SK-N-SH (cell line): ENCODE results near the gene ATP1A1. TPM values are rescaled to one million over a fixed set of nuclear protein-coding genes. Genes with fewer than 3 reads are reported as not detected.

Experiments
- CTCF ChIA-PET: fragments of 300-600, 350-600 bp; formaldehyde crosslinking; extraction: SDS; loops from one replicate; lab custom pipeline; 2021; lab: Yijun Ruan, JAX
- POLR2A ChIA-PET: fragments of 350-600 bp; sonication (Branson Sonifier 250); formaldehyde crosslinking; extraction: SDS; loops from one replicate; lab custom pipeline; 2020; ENCODE audit warnings: antibody characterized with exemption, inconsistent platforms; lab: Yijun Ruan, JAX
- DNase-seq: peaks from one replicate; pipeline ENCODE4 v3.0.0; 2012
- H2AFZ ChIP-seq: fragments of 200-600 bp; sonication (generic); 2 replicates; pipeline ENCODE4 v1.8.1; 2016; ENCODE audit warnings: antibody characterized with exemption, mild to moderate bottlenecking, low read depth
- H3F3A ChIP-seq: fragments of 200-600 bp; sonication (generic); replicated peaks from 2 replicates; pipeline ENCODE3; 2016; ENCODE audit warnings: antibody characterized with exemption, mild to moderate bottlenecking; ENCODE audit not compliant: insufficient read depth
- H3K27ac ChIP-seq, 2 experiments: fragments of 200-500 bp in 1 of 2; fragments of 200-600 bp in 1 of 2; sonication (Bioruptor generic) in 1 of 2; sonication (generic), shearing (Covaris generic) in 1 of 2; 2 replicates each; pipeline versions ENCODE4 v1.5.1 to v1.6.1; 2014 to 2016; ENCODE audit warnings: low read depth in 2 of 2, inconsistent platforms in 1 of 2, low read length in 1 of 2, mild to moderate bottlenecking in 1 of 2, mixed read lengths in 1 of 2
- H3K27me3 ChIP-seq: fragments of 200-600 bp; sonication (generic), shearing (Covaris generic); 2 replicates; pipeline ENCODE4 v1.6.1; 2016; ENCODE audit warnings: mixed run types; ENCODE audit not compliant: insufficient read depth
- H3K36me3 ChIP-seq, 2 experiments: fragments of 200-500 bp in 1 of 2; fragments of 200-600 bp in 1 of 2; sonication (Bioruptor generic) in 1 of 2; sonication (generic) in 1 of 2; replicated peaks in 1 of 2; 2 replicates each; pipeline versions ENCODE3 to v1.5.1; 2014 to 2016; ENCODE audit warnings: low read length in 1 of 2, mild to moderate bottlenecking in 1 of 2; ENCODE audit not compliant: insufficient read depth in 2 of 2, control insufficient read depth in 1 of 2
- H3K4me1 ChIP-seq, 2 experiments: fragments of 200-500 bp in 1 of 2; fragments of 200-600 bp in 1 of 2; sonication (Bioruptor generic) in 1 of 2; sonication (generic), shearing (Covaris generic) in 1 of 2; 2 replicates each; pipeline versions ENCODE4 v1.5.1 to v1.6.1; 2014 to 2016; ENCODE audit warnings: low read depth in 1 of 2, low read length in 1 of 2, mixed run types in 1 of 2; ENCODE audit not compliant: insufficient read depth in 2 of 2, control insufficient read depth in 1 of 2
- H3K4me2 ChIP-seq: fragments of 200-600 bp; sonication (generic), shearing (Covaris generic); 2 replicates; pipeline ENCODE4 v1.6.1; 2017; ENCODE audit warnings: mixed run types
- H3K4me3 ChIP-seq, 2 experiments: fragments of 200-500 bp in 1 of 2; fragments of 200-600 bp in 1 of 2; sonication (Bioruptor generic) in 1 of 2; sonication (generic), shearing (Covaris generic) in 1 of 2; 2 replicates each; pipeline versions ENCODE4 v1.5.1 to v1.8.1; 2014 to 2016; ENCODE audit warnings: low read depth in 2 of 2, inconsistent platforms in 1 of 2, low read length in 1 of 2, mild to moderate bottlenecking in 1 of 2, mixed read lengths in 1 of 2, moderate library complexity in 1 of 2
- H3K79me2 ChIP-seq: fragments of 200-600 bp; sonication (generic); 2 replicates; pipeline ENCODE4 v1.8.1; 2017; ENCODE audit warnings: mild to moderate bottlenecking; ENCODE audit not compliant: insufficient read depth
- H3K9ac ChIP-seq: fragments of 200-600 bp; sonication (generic); 2 replicates; pipeline ENCODE4 v1.6.1; 2017; ENCODE audit warnings: mixed run types
- H3K9me2 ChIP-seq: fragments of 200-600 bp; sonication (generic); 2 replicates; pipeline ENCODE4 v1.6.1; 2017; ENCODE audit warnings: mixed run types
- H3K9me3 ChIP-seq: fragments of 200-600 bp; sonication (generic); 2 replicates; pipeline ENCODE4 v1.6.1; 2017; ENCODE audit warnings: mixed run types, mild to moderate bottlenecking, moderate library complexity
- H4K20me1 ChIP-seq: fragments of 200-600 bp; sonication (generic); 2 replicates; pipeline ENCODE4 v1.6.1; 2017; ENCODE audit warnings: mild to moderate bottlenecking, mixed run types; ENCODE audit not compliant: insufficient read depth
- ELF1 ChIP-seq: IDR thresholded peaks from 2 replicates; pipeline ENCODE4 v1.4.0; 2012
- EP300 ChIP-seq, 2 experiments: IDR thresholded peaks; 2 replicates each; pipeline versions ENCODE4 v1.4.0 to v1.6.1; 2012; ENCODE audit warnings: borderline replicate concordance in 1 of 2, low read depth in 1 of 2, low read length in 1 of 2
- EZH2phosphoT487 ChIP-seq: fragments of 200-600 bp; sonication (generic); IDR thresholded peaks from 2 replicates; pipeline ENCODE4 v1.6.1; 2017; ENCODE audit warnings: low read depth, mixed run types, mild to moderate bottlenecking, antibody characterized with exemption, moderate library complexity, borderline replicate concordance
- GATA2 ChIP-seq: sonication (generic); formaldehyde crosslinking; IDR thresholded peaks from 2 replicates; pipeline ENCODE4 v1.5.0; 2020; ENCODE audit warnings: mild to moderate bottlenecking, missing genetic modification reagents
- JUND ChIP-seq: IDR thresholded peaks from 2 replicates; pipeline ENCODE4 v1.4.0; 2012
- MEF2A ChIP-seq: IDR thresholded peaks from 2 replicates; pipeline ENCODE4 v1.4.0; 2012; ENCODE audit warnings: low read depth, borderline replicate concordance
- NFIC ChIP-seq: IDR thresholded peaks from 2 replicates; pipeline ENCODE4 v1.4.0; 2012; ENCODE audit warnings: borderline replicate concordance
- NRF1 ChIP-seq: IDR thresholded peaks from 2 replicates; pipeline ENCODE4 v1.6.1; 2012; ENCODE audit warnings: low read depth, mild to moderate bottlenecking, low read length
- POLR2AphosphoS5 ChIP-seq: IDR thresholded peaks from 2 replicates; pipeline ENCODE4 v1.6.1; 2012; ENCODE audit warnings: low read depth, low read length
- RAD21 ChIP-seq: IDR thresholded peaks from 2 replicates; pipeline ENCODE4 v1.6.1; 2012; ENCODE audit warnings: mild to moderate bottlenecking, low read length
- RCOR1 ChIP-seq: fragments of 150-350 bp; IDR thresholded peaks from 2 replicates; pipeline ENCODE4 v1.6.1; 2017; ENCODE audit warnings: antibody characterized with exemption, low read length
- TAF1 ChIP-seq: IDR thresholded peaks from 2 replicates; pipeline ENCODE4 v1.6.1; 2012; ENCODE audit warnings: low read depth, mild to moderate bottlenecking, low read length, moderate library complexity, borderline replicate concordance
- TCF12 ChIP-seq: IDR thresholded peaks from 2 replicates; pipeline ENCODE4 v1.4.0; 2012
- TEAD4 ChIP-seq: IDR thresholded peaks from 2 replicates; pipeline ENCODE4 v1.4.0; 2012; ENCODE audit warnings: mild to moderate bottlenecking, borderline replicate concordance; ENCODE audit not compliant: insufficient read depth
- YY1 ChIP-seq: IDR thresholded peaks from 2 replicates; pipeline ENCODE4 v1.4.0; 2012; ENCODE audit warnings: low read depth, mild to moderate bottlenecking
- WGBS: methylation state at CpG from one replicate; pipeline ENCODE4 v1.1.6; 2017; ENCODE audit warnings: low lambda C conversion rate; 5-methylcytosine and 5-hydroxymethylcytosine counted together
- polyA plus RNA-seq, 3 experiments: library from polyadenylated mRNA; depleted of rRNA; stranded (reverse); fragments of >200 nt; gene quantifications; 2 replicates each; pipeline ENCODE4 v1.2.3, GENCODE V29; 2012
- TF ChIP-seq, protein P1 (sequence below): IDR thresholded peaks from 2 replicates; pipeline ENCODE4 v1.4.0; 2012; ENCODE audit warnings: low read depth, borderline replicate concordance
- TF ChIP-seq, protein P2 (sequence below): IDR thresholded peaks from 2 replicates; pipeline ENCODE4; 2012
- TF ChIP-seq, protein P3 (sequence below): IDR thresholded peaks from 2 replicates; pipeline ENCODE4 v1.6.1; 2012; ENCODE audit warnings: mild to moderate bottlenecking, low read depth, low read length, moderate library complexity
- TF ChIP-seq, protein P4 (sequence below): IDR thresholded peaks from 2 replicates; pipeline ENCODE4 v1.4.0; 2012; ENCODE audit warnings: low read depth, borderline replicate concordance
- TF ChIP-seq, protein P5 (sequence below): fragments of 150-350 bp; IDR thresholded peaks from 2 replicates; pipeline ENCODE4 v1.6.1; 2017; ENCODE audit warnings: antibody characterized with exemption, low read length, low read depth, borderline replicate concordance

Gene ATP1A1
- polyA plus RNA-seq, 1 of the 3 experiments (the other 2 are of a cell fraction), result 233 TPM

DNA sequence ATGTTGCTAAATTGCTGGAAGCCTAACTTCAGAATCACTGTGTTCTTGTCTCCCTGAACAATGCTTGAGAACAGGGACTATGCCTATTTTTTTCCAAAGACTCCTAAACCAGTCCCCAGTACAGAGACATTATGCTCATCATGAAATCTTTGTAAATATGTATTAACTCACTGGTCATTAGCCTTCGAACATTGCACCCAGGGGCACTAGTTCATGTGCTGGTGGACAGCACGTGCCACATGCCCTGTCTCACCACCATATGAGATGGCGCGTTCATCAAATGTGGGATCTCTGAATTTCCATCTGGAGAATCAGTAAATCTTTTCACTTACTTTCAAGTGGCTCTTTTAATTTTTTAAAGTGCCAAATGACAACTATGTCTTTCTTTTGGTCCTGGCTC is 11.0 kb upstream of the ATP1A1 start:
- WGBS, result 78% methylated on average over 4 of the region's 4 CpGs
- POLR2A ChIA-PET, result no interaction called here
- Histone ChIP-seq H3K4me1 (peaks cover 16 to 29% of the 10 kb centered on the region in 2 experiments; a peak in 3 of 4 replicates), H3F3A (no peaks in the 10 kb centered on the region), H3K36me3 (no peaks in the 10 kb centered on the region), H3K27me3 (no peaks in the 10 kb centered on the region), H3K9me3 (no peaks in the 10 kb centered on the region), H3K79me2 (no peaks in the 10 kb centered on the region), H3K9ac (no peak overlapping the region), H3K27ac (no peak overlapping the region), H4K20me1 (no peaks in the 10 kb centered on the region), H2AFZ (no peak overlapping the region), H3K9me2 (no peaks in the 10 kb centered on the region), H3K4me2 (no peak overlapping the region), H3K4me3 (no peak overlapping the region)
- TF ChIP-seq ELF1 (no peak), YY1 (no peak), TAF1 (no peak), NRF1 (no peak), TEAD4 (no peak), POLR2AphosphoS5 (no peak), RAD21 (no peak), NFIC (no peak), RCOR1 (no peak), EP300 (IDR thresholded peaks at IDR 0.05; ENCODE audit: borderline replicate concordance in 1 of 2, low read depth in 1 of 2, low read length in 1 of 2) (no peak), TCF12 (no peak), MEF2A (no peak)
- TF ChIP-seq, protein P1, sequence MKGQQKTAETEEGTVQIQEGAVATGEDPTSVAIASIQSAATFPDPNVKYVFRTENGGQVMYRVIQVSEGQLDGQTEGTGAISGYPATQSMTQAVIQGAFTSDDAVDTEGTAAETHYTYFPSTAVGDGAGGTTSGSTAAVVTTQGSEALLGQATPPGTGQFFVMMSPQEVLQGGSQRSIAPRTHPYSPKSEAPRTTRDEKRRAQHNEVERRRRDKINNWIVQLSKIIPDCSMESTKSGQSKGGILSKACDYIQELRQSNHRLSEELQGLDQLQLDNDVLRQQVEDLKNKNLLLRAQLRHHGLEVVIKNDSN, result no peak
- no peak for DNase-seq
- CTCF ChIA-PET, result no interaction called here

DNA sequence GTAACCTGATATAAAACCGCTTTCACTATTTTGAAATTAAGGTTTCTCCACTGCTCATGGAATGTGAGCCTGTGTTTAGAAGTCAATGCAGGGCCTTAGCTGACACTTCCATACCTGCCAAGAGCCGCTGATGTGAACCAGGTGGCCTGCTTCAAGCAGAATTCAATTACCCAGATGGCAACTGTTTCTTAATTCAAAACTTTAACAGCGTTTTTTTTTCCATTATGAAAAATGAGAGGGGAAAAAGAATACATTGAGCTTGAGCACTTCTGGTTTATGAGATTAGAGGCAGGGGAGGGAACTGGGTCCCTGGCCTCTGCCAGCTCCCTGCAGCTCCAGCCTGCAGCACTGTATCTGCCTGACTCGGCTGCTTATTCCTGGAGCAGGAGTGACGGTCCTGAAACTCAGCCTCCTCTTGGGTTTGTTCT is 7.7 kb upstream of the ATP1A1 start:
- CTCF ChIA-PET, result interaction anchor here (0.8 to 5.4 kb wide), 7 partner anchors 10 to 226 kb away, joined by 3 to 35 read pairs (median 4); no protein-coding TSS in a partner anchor
- 11% methylated on average over 5 of the region's 5 CpGs for WGBS
- TF ChIP-seq TAF1 (no peak), EZH2phosphoT487 (no peak), JUND (no peak), MEF2A (no peak), RAD21 (peak; percentile 16; the same call in 1 of the 2 replicates), GATA2 (CRISPR knock-in tag) (no peak), POLR2AphosphoS5 (peak; percentile 71)
- TF ChIP-seq, protein P2, sequence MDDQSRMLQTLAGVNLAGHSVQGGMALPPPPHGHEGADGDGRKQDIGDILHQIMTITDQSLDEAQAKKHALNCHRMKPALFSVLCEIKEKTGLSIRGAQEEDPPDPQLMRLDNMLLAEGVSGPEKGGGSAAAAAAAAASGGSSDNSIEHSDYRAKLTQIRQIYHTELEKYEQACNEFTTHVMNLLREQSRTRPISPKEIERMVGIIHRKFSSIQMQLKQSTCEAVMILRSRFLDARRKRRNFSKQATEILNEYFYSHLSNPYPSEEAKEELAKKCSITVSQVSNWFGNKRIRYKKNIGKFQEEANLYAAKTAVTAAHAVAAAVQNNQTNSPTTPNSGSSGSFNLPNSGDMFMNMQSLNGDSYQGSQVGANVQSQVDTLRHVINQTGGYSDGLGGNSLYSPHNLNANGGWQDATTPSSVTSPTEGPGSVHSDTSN, result peak; percentile 59; the same call in 1 of the 2 replicates
- TF ChIP-seq, protein P3, sequence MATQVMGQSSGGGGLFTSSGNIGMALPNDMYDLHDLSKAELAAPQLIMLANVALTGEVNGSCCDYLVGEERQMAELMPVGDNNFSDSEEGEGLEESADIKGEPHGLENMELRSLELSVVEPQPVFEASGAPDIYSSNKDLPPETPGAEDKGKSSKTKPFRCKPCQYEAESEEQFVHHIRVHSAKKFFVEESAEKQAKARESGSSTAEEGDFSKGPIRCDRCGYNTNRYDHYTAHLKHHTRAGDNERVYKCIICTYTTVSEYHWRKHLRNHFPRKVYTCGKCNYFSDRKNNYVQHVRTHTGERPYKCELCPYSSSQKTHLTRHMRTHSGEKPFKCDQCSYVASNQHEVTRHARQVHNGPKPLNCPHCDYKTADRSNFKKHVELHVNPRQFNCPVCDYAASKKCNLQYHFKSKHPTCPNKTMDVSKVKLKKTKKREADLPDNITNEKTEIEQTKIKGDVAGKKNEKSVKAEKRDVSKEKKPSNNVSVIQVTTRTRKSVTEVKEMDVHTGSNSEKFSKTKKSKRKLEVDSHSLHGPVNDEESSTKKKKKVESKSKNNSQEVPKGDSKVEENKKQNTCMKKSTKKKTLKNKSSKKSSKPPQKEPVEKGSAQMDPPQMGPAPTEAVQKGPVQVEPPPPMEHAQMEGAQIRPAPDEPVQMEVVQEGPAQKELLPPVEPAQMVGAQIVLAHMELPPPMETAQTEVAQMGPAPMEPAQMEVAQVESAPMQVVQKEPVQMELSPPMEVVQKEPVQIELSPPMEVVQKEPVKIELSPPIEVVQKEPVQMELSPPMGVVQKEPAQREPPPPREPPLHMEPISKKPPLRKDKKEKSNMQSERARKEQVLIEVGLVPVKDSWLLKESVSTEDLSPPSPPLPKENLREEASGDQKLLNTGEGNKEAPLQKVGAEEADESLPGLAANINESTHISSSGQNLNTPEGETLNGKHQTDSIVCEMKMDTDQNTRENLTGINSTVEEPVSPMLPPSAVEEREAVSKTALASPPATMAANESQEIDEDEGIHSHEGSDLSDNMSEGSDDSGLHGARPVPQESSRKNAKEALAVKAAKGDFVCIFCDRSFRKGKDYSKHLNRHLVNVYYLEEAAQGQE, result no peak
- TF ChIP-seq, protein P4, sequence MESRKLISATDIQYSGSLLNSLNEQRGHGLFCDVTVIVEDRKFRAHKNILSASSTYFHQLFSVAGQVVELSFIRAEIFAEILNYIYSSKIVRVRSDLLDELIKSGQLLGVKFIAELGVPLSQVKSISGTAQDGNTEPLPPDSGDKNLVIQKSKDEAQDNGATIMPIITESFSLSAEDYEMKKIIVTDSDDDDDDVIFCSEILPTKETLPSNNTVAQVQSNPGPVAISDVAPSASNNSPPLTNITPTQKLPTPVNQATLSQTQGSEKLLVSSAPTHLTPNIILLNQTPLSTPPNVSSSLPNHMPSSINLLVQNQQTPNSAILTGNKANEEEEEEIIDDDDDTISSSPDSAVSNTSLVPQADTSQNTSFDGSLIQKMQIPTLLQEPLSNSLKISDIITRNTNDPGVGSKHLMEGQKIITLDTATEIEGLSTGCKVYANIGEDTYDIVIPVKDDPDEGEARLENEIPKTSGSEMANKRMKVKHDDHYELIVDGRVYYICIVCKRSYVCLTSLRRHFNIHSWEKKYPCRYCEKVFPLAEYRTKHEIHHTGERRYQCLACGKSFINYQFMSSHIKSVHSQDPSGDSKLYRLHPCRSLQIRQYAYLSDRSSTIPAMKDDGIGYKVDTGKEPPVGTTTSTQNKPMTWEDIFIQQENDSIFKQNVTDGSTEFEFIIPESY, result no peak
- TF ChIP-seq, protein P5, sequence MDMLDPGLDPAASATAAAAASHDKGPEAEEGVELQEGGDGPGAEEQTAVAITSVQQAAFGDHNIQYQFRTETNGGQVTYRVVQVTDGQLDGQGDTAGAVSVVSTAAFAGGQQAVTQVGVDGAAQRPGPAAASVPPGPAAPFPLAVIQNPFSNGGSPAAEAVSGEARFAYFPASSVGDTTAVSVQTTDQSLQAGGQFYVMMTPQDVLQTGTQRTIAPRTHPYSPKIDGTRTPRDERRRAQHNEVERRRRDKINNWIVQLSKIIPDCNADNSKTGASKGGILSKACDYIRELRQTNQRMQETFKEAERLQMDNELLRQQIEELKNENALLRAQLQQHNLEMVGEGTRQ, result no peak

More for the DNA sequence above, 7.7 kb upstream of the ATP1A1 start:
- peaks cover 13 to 29% of the 10 kb centered on the region in 2 experiments; a peak in 3 of 4 replicates for H3K4me1 ChIP-seq
- no peaks in the 10 kb centered on the region for H4K20me1 ChIP-seq
- POLR2A ChIA-PET, result interaction anchor here (0.5 to 2.6 kb wide), 4 partner anchors 32 to 120 kb away, joined by 3 to 12 read pairs (median 3); no protein-coding TSS in a partner anchor
- no peak overlapping the region for H3K9ac ChIP-seq
- H3K27me3 ChIP-seq, result no peaks in the 10 kb centered on the region
- peak; percentile 78 for DNase-seq
- H3K9me3 ChIP-seq, result no peaks in the 10 kb centered on the region
- H3F3A ChIP-seq, result no peaks in the 10 kb centered on the region
- no peaks in the 10 kb centered on the region for H3K36me3 ChIP-seq
- H2AFZ ChIP-seq, result no peak overlapping the region
- H3K9me2 ChIP-seq, result no peaks in the 10 kb centered on the region
- H3K27ac ChIP-seq, result peak overlapping the region in 1 of 2 experiments; percentile 91; a peak in 2 of 4 replicates
- no peaks in the 10 kb centered on the region for H3K79me2 ChIP-seq
- H3K4me2 ChIP-seq, result no peak overlapping the region
- peak overlapping the region in 1 of 2 experiments; percentile 21; a peak in 2 of 4 replicates for H3K4me3 ChIP-seq
